ENCODE measurements around the gene PCMT1. TPM values are rescaled to one million over a fixed set of nuclear protein-coding genes. Genes with fewer than 3 reads are reported as not detected.

Gene PCMT1
- total and polyA plus RNA-seq, 2 of the 13 experiments (the other 11 are each of a cell fraction or from before 2014, with no cell fraction given): 112 to 169 TPM

DNA sequence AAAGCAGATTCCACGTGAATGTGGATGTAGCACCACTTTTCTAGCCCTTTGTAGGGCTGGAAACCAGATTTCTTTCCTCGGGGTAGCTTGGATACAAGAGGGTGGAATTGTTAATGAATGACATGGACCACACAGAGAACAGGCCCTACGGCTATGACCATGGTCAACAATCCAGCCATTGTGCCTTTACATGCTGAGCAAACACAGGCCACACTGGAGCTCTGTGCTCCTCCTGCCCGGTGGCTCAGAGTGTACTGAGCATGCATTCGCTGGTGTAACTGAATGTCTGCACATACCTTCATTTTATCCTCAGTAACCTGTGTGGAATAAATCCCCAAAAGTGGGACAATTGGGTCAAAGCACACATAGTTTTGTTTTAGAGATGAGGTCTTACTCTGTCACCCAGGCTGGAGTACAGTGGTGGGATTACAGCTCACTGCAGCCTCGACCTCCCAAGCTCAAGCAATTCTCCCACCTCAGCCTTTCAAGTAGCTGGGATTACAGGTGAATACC, 81.8 kb downstream of the PCMT1 start (continued):
- TF ChIP-seq ZNF207 (IDR thresholded peaks at IDR 0.05; ENCODE audit: borderline replicate concordance) (no peak), ZNF75D (CRISPR knock-in tag; IDR thresholded peaks at IDR 0.05; ENCODE audit: borderline replicate concordance) (no peak), SRSF1 (optimal IDR thresholded peaks at IDR 0.05; ENCODE audit: low read depth, low read length) (no peak), ZNF275 (CRISPR knock-in tag; IDR thresholded peaks at IDR 0.05; ENCODE audit: borderline replicate concordance) (no peak), ZNF280B (CRISPR knock-in tag; IDR thresholded peaks at IDR 0.05; ENCODE audit: borderline replicate concordance) (no peak), ZNF569 (CRISPR knock-in tag; IDR thresholded peaks at IDR 0.05; ENCODE audit: borderline replicate concordance) (no peak), ZNF124 (CRISPR knock-in tag; IDR thresholded peaks at IDR 0.05) (0 out of 2 replicates have a peak, but pooled peaks have one; percentile 40), ZBTB42 (CRISPR knock-in tag; IDR thresholded peaks at IDR 0.05) (no peak), SALL2 (CRISPR knock-in tag; IDR thresholded peaks at IDR 0.05) (0 out of 2 replicates have a peak, but pooled peaks have one; percentile 65), HNRNPL (IDR thresholded peaks at IDR 0.05; ENCODE audit: low read depth, low read length) (no peak), KLF16 (CRISPR knock-in tag; IDR thresholded peaks at IDR 0.05) (no peak), PHB2 (IDR thresholded peaks at IDR 0.05; ENCODE audit: partially characterized antibody) (no peak), ATF4 (CRISPR knock-in tag; IDR thresholded peaks at IDR 0.05) (no peak; a peak in 1 of 4 replicates), ZNF230 (CRISPR knock-in tag; IDR thresholded peaks at IDR 0.05) (0 out of 2 replicates have a peak, but pooled peaks have one; percentile 65), PITX1 (CRISPR knock-in tag; IDR thresholded peaks at IDR 0.05) (peak; percentile 78; the same call in 1 of the 2 replicates), SALL1 (CRISPR knock-in tag; IDR thresholded peaks at IDR 0.05) (peak; percentile 93), ZNF24 (IDR thresholded peaks at IDR 0.05) (peak; percentile 68; the same call in 1 of the 2 replicates), IKZF1 (IDR thresholded peaks at IDR 0.05) (no peak), ZNF264 (CRISPR knock-in tag; IDR thresholded peaks at IDR 0.05) (no peak; the same call in 1 of the 2 replicates), SMARCC2 (IDR thresholded peaks at IDR 0.05) (no peak), DPF2 (CRISPR knock-in tag; IDR thresholded peaks at IDR 0.05; ENCODE audit: borderline replicate concordance, low read depth) (peak; percentile 36; the same call in 1 of the 2 replicates), DNMT3B (CRISPR knock-in tag; conservative IDR thresholded peaks at IDR 0.05) (no peak), POLR2AphosphoS2 (IDR thresholded peaks at IDR 0.05; ENCODE audit: low read depth, low read length) (no peak)
- TF ChIP-seq, protein P1, sequence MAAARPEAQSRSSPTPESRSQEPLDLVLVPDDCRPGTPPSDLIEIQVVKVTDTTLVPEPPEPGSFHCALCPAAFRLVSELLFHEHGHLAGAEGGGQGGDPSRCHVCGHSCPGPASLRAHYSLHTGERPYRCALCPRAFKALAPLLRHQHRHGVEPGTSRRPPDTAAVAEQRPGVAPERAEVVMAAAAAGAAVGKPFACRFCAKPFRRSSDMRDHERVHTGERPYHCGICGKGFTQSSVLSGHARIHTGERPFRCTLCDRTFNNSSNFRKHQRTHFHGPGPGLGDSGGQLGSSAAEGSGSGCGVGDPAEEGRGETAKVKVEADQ (CRISPR knock-in tag; IDR thresholded peaks at IDR 0.05; ENCODE audit: borderline replicate concordance): peak; percentile 13; the same call in 1 of the 2 replicates
- TF ChIP-seq, protein P2, sequence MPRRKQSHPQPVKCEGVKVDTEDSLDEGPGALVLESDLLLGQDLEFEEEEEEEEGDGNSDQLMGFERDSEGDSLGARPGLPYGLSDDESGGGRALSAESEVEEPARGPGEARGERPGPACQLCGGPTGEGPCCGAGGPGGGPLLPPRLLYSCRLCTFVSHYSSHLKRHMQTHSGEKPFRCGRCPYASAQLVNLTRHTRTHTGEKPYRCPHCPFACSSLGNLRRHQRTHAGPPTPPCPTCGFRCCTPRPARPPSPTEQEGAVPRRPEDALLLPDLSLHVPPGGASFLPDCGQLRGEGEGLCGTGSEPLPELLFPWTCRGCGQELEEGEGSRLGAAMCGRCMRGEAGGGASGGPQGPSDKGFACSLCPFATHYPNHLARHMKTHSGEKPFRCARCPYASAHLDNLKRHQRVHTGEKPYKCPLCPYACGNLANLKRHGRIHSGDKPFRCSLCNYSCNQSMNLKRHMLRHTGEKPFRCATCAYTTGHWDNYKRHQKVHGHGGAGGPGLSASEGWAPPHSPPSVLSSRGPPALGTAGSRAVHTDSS (CRISPR knock-in tag; conservative IDR thresholded peaks at IDR 0.05): no peak
